B cell (primary cell): Measurements from ENCODE around the gene COBL. TPM values are rescaled to one million over a fixed set of nuclear protein-coding genes. Genes with fewer than 3 reads are reported as not detected.

Experiments
- ATAC-seq: fragments of 200-7000 bp; cut with Tn5 transposase; one replicate; pipeline ENCODE4 v1.10.0; 2021; ENCODE audit warnings: low read depth, mild to moderate bottlenecking, moderate number of reproducible peaks, moderate library complexity
- CTCF ChIA-PET: fragments of 350-600 bp; sonication (Branson Sonifier 250); formaldehyde crosslinking; loops from one replicate; lab custom pipeline; 2021; ENCODE audit warnings: antibody characterized with exemption, inconsistent platforms; lab: Charles Lee
- POLR2A ChIA-PET: fragments of 350-600 bp; sonication (Branson Sonifier 250); formaldehyde crosslinking; loops from one replicate; lab custom pipeline; 2021; ENCODE audit warnings: antibody characterized with exemption; lab: Charles Lee
- DNase-seq: peaks from one replicate; pipeline ENCODE4 v3.0.0; 2013
- H2AFZ ChIP-seq: 2 replicates; pipeline ENCODE4 v1.6.1; 2012; ENCODE audit warnings: mild to moderate bottlenecking, low read depth, low read length; ENCODE audit not compliant: insufficient read depth, poor library complexity, severe bottlenecking
- H3K27ac ChIP-seq, 2 donors: 1 replicate in 1 of 2; 2 replicates in 1 of 2; pipeline ENCODE4 v1.5.1; 2012 to 2013; ENCODE audit warnings: low read length in 2 of 2, mild to moderate bottlenecking in 2 of 2, moderate library complexity in 1 of 2
- H3K27me3 ChIP-seq, 4 experiments: fragments of 200-600 bp in 1 of 4; sonication (generic) in 1 of 4; replicated peaks in 1 of 4; 1 replicate in 2 of 4; 2 replicates in 2 of 4; pipeline versions ENCODE4 v1.6.1 to v1.7.0; 2013 to 2016; ENCODE audit warnings: low read length in 3 of 4, mild to moderate bottlenecking in 2 of 4, mixed read lengths in 1 of 4, moderate library complexity in 1 of 4; ENCODE audit not compliant: insufficient read depth in 4 of 4, control insufficient read depth in 3 of 4; ENCODE audit errors: control extremely low read depth in 1 of 4
- H3K36me3 ChIP-seq, 2 experiments: replicated peaks in 1 of 2; 1 replicate in 1 of 2; 2 replicates in 1 of 2; pipeline versions ENCODE4 v1.6.1 to v1.7.1; 2013; ENCODE audit warnings: low read length in 1 of 2; ENCODE audit not compliant: insufficient read depth in 2 of 2, control insufficient read depth in 1 of 2; ENCODE audit errors: control extremely low read depth in 1 of 2, extremely low read depth in 1 of 2
- H3K4me1 ChIP-seq, 2 donors: fragments of 200-600 bp in 1 of 2; sonication (generic) in 1 of 2; 1 replicate in 1 of 2; 2 replicates in 1 of 2; pipeline versions ENCODE4 v1.5.1 to v1.6.1; 2013 to 2017; ENCODE audit warnings: low read length in 2 of 2; ENCODE audit not compliant: control insufficient read depth in 2 of 2, insufficient read depth in 2 of 2
- H3K4me2 ChIP-seq: replicated peaks from 2 replicates; pipeline ENCODE3; 2012; ENCODE audit warnings: mild to moderate bottlenecking, low read depth, low read length; ENCODE audit not compliant: poor library complexity, severe bottlenecking
- H3K4me3 ChIP-seq, 5 experiments: fragments of 200-600 bp in 1 of 5; sonication (generic) in 1 of 5; 1 replicate in 3 of 5; 2 replicates in 2 of 5; pipeline versions ENCODE4 v1.5.1 to v1.7.0; 2011 to 2016; ENCODE audit warnings: low read length in 4 of 5, mild to moderate bottlenecking in 4 of 5, low read depth in 2 of 5, control low read depth in 1 of 5, moderate library complexity in 1 of 5; ENCODE audit not compliant: insufficient read depth in 1 of 5; ENCODE audit errors: control extremely low read depth in 1 of 5, extremely low read depth in 1 of 5
- H3K79me2 ChIP-seq: fragments of 200-600 bp; sonication (generic); one replicate; pipeline ENCODE4 v1.6.0; 2016; ENCODE audit warnings: low read length; ENCODE audit not compliant: control insufficient read depth, insufficient read depth
- H3K9ac ChIP-seq: fragments of 200-600 bp; sonication (generic); 2 replicates; pipeline ENCODE4 v1.6.1; 2017; ENCODE audit warnings: mild to moderate bottlenecking, low read length, moderate library complexity
- H3K9me3 ChIP-seq, 3 donors: one replicate each; pipeline versions ENCODE4 v1.6.1 to v1.7.1; 2013; ENCODE audit warnings: low read length in 2 of 3; ENCODE audit not compliant: control insufficient read depth in 2 of 3, insufficient read depth in 1 of 3; ENCODE audit errors: control extremely low read depth in 1 of 3
- H4K20me1 ChIP-seq: 2 replicates; pipeline ENCODE4 v1.6.0; 2012; ENCODE audit warnings: mild to moderate bottlenecking, low read length; ENCODE audit not compliant: insufficient read depth, control insufficient read depth, poor library complexity, severe bottlenecking
- H3K27ac Mint-ChIP-seq: one replicate; pipeline ENCODE4 v1.8.0; 2021; ENCODE audit warnings: mixed read lengths
- H3K27me3 Mint-ChIP-seq: one replicate; pipeline ENCODE4 v1.8.0; 2021; ENCODE audit warnings: mixed read lengths
- H3K4me1 Mint-ChIP-seq: one replicate; pipeline ENCODE4 v1.8.0; 2021; ENCODE audit warnings: mixed read lengths
- H3K4me3 Mint-ChIP-seq: one replicate; pipeline ENCODE4 v1.8.0; 2021; ENCODE audit warnings: mixed read lengths
- H3K9me3 Mint-ChIP-seq: one replicate; pipeline ENCODE4 v1.8.0; 2022; ENCODE audit warnings: mixed read lengths; ENCODE audit not compliant: insufficient read depth
- EZH2 ChIP-seq: IDR thresholded peaks from 2 replicates; pipeline ENCODE4 v1.6.1; 2012; ENCODE audit warnings: borderline replicate concordance, low read depth, mild to moderate bottlenecking, moderate library complexity, low read length; ENCODE audit not compliant: insufficient read depth, poor library complexity, severe bottlenecking
- WGBS: methylation state at CpG from one replicate; pipeline ENCODE4 v1.1.5; 2013; ENCODE audit warnings: missing lambda C conversion rate; ENCODE audit not compliant: insufficient coverage; 5-methylcytosine and 5-hydroxymethylcytosine counted together
- intact Hi-C: fragments of 100-400 bp; cut with micrococcal nuclease; formaldehyde crosslinking; loops from one replicate; pipeline ENCODE4 v1.10.0; 2022
- polyA plus RNA-seq: library from polyadenylated mRNA; depleted of rRNA; stranded (reverse); fragments of >200 nt; gene quantifications from 2 replicates; pipeline ENCODE4 v1.2.3, GENCODE V29; 2012
- total RNA-seq, 2 donors: library from RNA; stranded (reverse); fragments of 120-200 nt in 1 of 2; gene quantifications; 1 replicate in 1 of 2; 2 replicates in 1 of 2; pipeline versions ENCODE4 v1.2.3 to v1.2.4, GENCODE V29; 2013 to 2022
- TF ChIP-seq, protein P1 (sequence below): fragments of 200-600 bp; IDR thresholded peaks from one replicate; pipeline ENCODE4 v1.8.0; 2022; ENCODE audit warnings: antibody characterized with exemption, mild to moderate bottlenecking

Gene COBL
- total and polyA plus RNA-seq, 2 donors (not counting 1 experiment from before 2014, with no cell fraction given) = not detected

DNA sequence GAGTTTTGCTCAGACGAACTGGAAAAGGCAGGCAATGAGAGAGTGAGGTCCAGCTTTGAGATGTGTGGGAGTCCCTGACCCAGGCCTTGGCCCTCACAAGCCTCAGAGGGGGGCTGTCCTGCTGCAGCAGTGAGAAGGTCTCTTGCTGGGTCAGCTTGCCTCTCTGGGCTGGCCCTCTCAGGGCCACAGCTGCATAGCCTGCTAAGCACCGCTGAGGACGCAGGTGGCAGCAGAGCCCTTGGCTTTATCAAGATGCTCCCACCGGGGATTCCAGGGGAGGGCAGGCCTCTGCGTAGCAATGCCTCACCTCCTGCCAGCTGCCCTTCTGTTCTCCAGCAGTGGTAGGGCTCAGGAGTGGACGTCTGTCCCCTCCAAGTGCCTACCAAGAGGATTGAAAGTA, 128.7 kb downstream of the COBL start:
- H3K79me2 ChIP-seq = no peaks in the 10 kb centered on the region
- no peak overlapping the region for H3K27ac ChIP-seq
- H3K4me2 ChIP-seq = no peak overlapping the region
- no peaks in the 10 kb centered on the region for H3K9me3 Mint-ChIP-seq
- DNase-seq (no peak), ATAC-seq (no peak)
- no peaks in the 10 kb centered on the region for H3K36me3 ChIP-seq
- ChIA-PET POLR2A (no interaction called here), CTCF (no interaction called here)
- TF ChIP-seq EZH2 = no peak
- TF ChIP-seq, protein P1, sequence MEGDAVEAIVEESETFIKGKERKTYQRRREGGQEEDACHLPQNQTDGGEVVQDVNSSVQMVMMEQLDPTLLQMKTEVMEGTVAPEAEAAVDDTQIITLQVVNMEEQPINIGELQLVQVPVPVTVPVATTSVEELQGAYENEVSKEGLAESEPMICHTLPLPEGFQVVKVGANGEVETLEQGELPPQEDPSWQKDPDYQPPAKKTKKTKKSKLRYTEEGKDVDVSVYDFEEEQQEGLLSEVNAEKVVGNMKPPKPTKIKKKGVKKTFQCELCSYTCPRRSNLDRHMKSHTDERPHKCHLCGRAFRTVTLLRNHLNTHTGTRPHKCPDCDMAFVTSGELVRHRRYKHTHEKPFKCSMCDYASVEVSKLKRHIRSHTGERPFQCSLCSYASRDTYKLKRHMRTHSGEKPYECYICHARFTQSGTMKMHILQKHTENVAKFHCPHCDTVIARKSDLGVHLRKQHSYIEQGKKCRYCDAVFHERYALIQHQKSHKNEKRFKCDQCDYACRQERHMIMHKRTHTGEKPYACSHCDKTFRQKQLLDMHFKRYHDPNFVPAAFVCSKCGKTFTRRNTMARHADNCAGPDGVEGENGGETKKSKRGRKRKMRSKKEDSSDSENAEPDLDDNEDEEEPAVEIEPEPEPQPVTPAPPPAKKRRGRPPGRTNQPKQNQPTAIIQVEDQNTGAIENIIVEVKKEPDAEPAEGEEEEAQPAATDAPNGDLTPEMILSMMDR = no peak
- H2AFZ ChIP-seq = no peak overlapping the region
- intact Hi-C loops = no loop called here
- no peaks in the 10 kb centered on the region for H4K20me1 ChIP-seq
- no peaks in the 10 kb centered on the region for H3K4me1 Mint-ChIP-seq
- H3K27me3 ChIP-seq = no peaks in the 10 kb centered on the region
- H3K4me3 Mint-ChIP-seq = no peak overlapping the region
- H3K9ac ChIP-seq = no peak overlapping the region
- H3K4me3 ChIP-seq = no peak overlapping the region
- no peaks in the 10 kb centered on the region for H3K4me1 ChIP-seq
- no peak overlapping the region for H3K27ac Mint-ChIP-seq
- no peaks in the 10 kb centered on the region for H3K27me3 Mint-ChIP-seq
- 80% methylated on average over 6 of the region's 6 CpGs for WGBS
- H3K9me3 ChIP-seq = no peaks in the 10 kb centered on the region

DNA sequence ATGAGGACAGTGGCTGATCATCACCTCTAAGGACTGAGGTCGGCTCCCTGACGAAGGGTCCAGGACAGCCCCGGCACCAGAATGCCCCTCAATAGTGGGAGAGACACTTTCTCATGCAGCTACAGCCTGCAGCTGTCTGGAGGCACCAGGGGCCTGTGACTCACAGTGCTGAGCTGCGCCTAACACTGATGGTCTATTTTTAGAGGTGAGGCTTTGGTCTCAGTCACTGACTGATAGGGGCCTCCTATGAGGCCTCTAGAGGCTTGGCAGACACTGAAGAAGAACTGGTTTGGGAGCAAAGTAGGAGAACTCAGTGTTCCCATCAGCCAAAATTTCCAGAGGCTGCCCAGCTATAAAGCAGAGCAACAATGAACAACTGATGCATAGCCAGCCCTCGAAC, 130.1 kb downstream of the COBL start:
- Mint-ChIP-seq H3K4me1 (no peaks in the 10 kb centered on the region), H3K4me3 (no peak overlapping the region), H3K9me3 (no peaks in the 10 kb centered on the region), H3K27me3 (no peaks in the 10 kb centered on the region), H3K27ac (no peak overlapping the region)
- POLR2A ChIA-PET = no interaction called here
- Histone ChIP-seq H3K4me2 (no peak overlapping the region), H3K36me3 (no peaks in the 10 kb centered on the region), H3K27me3 (no peaks in the 10 kb centered on the region), H3K79me2 (no peaks in the 10 kb centered on the region), H3K27ac (no peak overlapping the region), H2AFZ (no peak overlapping the region), H3K4me3 (no peak overlapping the region), H3K4me1 (no peaks in the 10 kb centered on the region), H4K20me1 (no peaks in the 10 kb centered on the region), H3K9ac (no peak overlapping the region), H3K9me3 (no peaks in the 10 kb centered on the region)
- 76% methylated on average over 4 of the region's 5 CpGs for WGBS
- DNase-seq (no peak), ATAC-seq (no peak)
- intact Hi-C loops = no loop called here
- no peak for TF ChIP-seq EZH2
- TF ChIP-seq, protein P1 = no peak
- CTCF ChIA-PET = no interaction called here
